Measurements from ENCODE around the gene CCNQ.
"Not testable (repeated sequence)": the region's sequence is repeated elsewhere in the genome, so short reads cannot be mapped to it uniquely, and the experiment has no call there.

CCNQ gene

DNA sequence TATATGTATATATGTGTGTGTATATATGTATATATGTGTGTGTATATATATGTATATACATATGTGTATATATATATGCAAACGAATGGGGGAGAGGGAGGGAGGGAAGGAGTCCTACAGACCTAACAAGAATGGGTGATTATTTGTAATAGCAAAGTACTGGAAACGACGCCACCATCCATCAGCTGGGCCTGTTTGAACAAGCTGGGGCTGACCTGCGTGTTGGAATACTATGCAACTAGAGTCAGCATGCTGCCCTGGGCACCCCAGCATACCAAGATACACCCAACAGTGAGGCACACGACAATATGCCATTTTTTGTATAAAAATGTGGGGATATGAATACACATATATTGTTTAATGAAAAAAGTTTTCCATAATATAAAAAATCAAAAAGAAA is 21.6 kb upstream of the CCNQ start:
- Histone ChIP-seq H3K27me3 (ENCODE audit: control insufficient read depth in 1 of 2, insufficient read depth in 2 of 2, low read length in 2 of 2) (peaks cover 0 to 30% of the 10 kb centered on the region in 2 donors), H3K4me3 (ENCODE audit: low read length in 2 of 2) (no peak overlapping the region), H3K27ac (ENCODE audit: low read length) (no peak overlapping the region), H3K9ac (ENCODE audit: low read length in 2 of 2) (no peak overlapping the region), H3K36me3 (ENCODE audit: control insufficient read depth in 2 of 2, insufficient read depth in 2 of 2, low read length in 2 of 2) (no peaks in the 10 kb centered on the region), H3K9me3 (ENCODE audit: control insufficient read depth in 2 of 2, low read length in 2 of 2) (no peaks in the 10 kb centered on the region), H3K4me1 (ENCODE audit: control insufficient read depth, insufficient read depth, low read length) (no peaks in the 10 kb centered on the region)

DNA sequence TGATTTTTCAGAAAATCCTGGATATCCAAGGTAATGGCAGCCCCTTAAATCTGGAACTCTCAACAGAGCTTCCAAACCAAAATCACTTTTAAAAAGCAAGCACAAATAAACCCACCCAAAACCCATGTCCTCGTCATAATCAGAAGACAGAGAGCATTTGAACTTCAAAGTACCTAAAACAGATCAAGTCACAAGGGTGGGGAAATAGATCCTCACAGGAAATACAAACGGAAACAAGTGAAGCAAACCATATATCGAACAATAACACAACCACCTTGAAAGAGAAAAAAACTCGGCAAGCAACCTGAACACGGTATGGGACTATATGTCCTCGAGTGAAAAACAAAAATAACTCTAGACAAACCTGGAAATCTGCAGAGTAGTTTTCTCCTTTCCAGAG is 15.9 kb upstream of the CCNQ start:
- H3K9me3 ChIP-seq (ENCODE audit: control insufficient read depth in 2 of 2, low read length in 2 of 2) = peaks cover 0 to 2% of the 10 kb centered on the region in 2 donors
- peaks cover 0 to 21% of the 10 kb centered on the region in 2 donors for H3K27me3 ChIP-seq (ENCODE audit: control insufficient read depth in 1 of 2, insufficient read depth in 2 of 2, low read length in 2 of 2)
- H3K27ac ChIP-seq (ENCODE audit: low read length) = no peak overlapping the region
- no peaks in the 10 kb centered on the region for H3K36me3 ChIP-seq (ENCODE audit: control insufficient read depth in 2 of 2, insufficient read depth in 2 of 2, low read length in 2 of 2)
- peaks cover 7% of the 10 kb centered on the region for H3K4me1 ChIP-seq (ENCODE audit: control insufficient read depth, insufficient read depth, low read length)
- H3K9ac ChIP-seq (ENCODE audit: low read length in 2 of 2) = no peak overlapping the region
- H3K4me3 ChIP-seq (ENCODE audit: low read length in 2 of 2) = no peak overlapping the region

DNA sequence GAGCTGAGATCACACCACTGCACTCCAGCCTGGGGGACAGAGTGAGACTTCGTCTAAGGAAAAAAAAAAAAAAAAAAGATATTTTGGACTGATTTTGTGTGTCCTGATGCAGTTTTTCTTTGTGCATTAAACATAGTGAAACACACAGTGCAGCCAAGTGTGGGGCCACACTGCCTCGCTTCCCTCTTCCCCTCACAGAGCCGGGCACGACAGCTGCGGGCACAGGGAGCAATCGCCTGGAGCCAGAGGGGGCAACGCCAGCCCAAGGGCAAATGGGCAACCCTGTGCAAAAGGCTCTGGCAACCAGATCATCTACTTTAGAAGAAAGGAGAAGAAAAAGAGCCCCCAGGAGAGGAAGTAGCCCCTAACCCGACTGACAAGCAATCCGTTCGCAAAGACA is 13.5 kb upstream of the CCNQ start:
- Histone ChIP-seq H3K27me3 (ENCODE audit: control insufficient read depth in 1 of 2, insufficient read depth in 2 of 2, low read length in 2 of 2) (peaks cover 0 to 21% of the 10 kb centered on the region in 2 donors), H3K9me3 (ENCODE audit: control insufficient read depth in 2 of 2, low read length in 2 of 2) (peaks cover 0 to 2% of the 10 kb centered on the region in 2 donors), H3K27ac (ENCODE audit: low read length) (no peak overlapping the region)

DNA sequence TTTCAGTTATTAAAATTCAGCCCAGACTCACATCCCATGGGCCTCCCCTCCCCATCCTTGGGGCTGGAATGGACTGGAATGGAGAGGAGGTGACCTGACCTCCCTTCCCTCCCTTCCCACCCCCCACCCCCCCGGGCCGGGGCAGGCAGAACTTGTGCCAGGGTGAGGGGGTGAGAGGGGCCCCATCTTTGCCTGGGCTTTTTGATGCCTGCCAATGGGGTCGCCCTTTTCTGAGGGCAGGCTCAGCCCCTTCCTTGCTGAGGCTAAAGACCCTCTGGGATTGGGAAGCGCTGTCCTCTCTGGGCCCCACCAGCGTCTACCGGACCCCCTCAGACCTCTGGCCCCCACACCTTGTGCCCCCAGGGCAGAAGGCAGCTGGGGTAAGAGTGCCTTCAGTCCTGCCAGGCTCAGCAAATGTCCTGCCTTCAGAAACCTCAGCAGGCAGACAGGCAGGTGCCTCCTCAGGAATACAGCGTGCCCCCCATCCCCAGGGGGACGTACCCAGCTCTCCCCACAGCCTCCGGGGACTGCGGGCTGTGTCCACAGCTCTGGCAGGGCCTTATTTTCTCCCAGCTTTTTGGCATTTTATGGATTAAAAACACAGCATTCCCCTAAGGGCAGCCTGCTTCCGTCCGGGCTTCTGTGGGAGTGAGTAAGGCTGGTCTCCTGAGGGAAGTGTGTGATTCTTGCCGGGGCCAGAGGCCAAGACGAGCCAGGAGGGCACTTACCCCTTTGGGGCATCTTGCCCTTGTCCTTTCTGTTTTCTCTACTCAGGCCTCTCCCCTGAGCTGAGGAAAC is 12.6 kb upstream of the CCNQ start:
- no peak overlapping the region for H3K27ac ChIP-seq (ENCODE audit: low read length)
- H3K36me3 ChIP-seq (ENCODE audit: control insufficient read depth in 2 of 2, insufficient read depth in 2 of 2, low read length in 2 of 2) = no peaks in the 10 kb centered on the region
- H3K9ac ChIP-seq (ENCODE audit: low read length in 2 of 2) = no peak overlapping the region
- H3K9me3 ChIP-seq (ENCODE audit: control insufficient read depth in 2 of 2, low read length in 2 of 2) = peaks cover 0 to 2% of the 10 kb centered on the region in 2 donors
- no peak overlapping the region for H3K4me3 ChIP-seq (ENCODE audit: low read length in 2 of 2)
- peaks cover 12% of the 10 kb centered on the region for H3K4me1 ChIP-seq (ENCODE audit: control insufficient read depth, insufficient read depth, low read length)
- peaks cover 0 to 20% of the 10 kb centered on the region in 2 donors for H3K27me3 ChIP-seq (ENCODE audit: control insufficient read depth in 1 of 2, insufficient read depth in 2 of 2, low read length in 2 of 2)

More for the DNA sequence above, 13.5 kb upstream of the CCNQ start:
- Histone ChIP-seq H3K36me3 (ENCODE audit: control insufficient read depth in 2 of 2, insufficient read depth in 2 of 2, low read length in 2 of 2) (no peaks in the 10 kb centered on the region), H3K9ac (ENCODE audit: low read length in 2 of 2) (no peak overlapping the region), H3K4me1 (ENCODE audit: control insufficient read depth, insufficient read depth, low read length) (peaks cover 12% of the 10 kb centered on the region), H3K4me3 (ENCODE audit: low read length in 2 of 2) (no peak overlapping the region)

DNA sequence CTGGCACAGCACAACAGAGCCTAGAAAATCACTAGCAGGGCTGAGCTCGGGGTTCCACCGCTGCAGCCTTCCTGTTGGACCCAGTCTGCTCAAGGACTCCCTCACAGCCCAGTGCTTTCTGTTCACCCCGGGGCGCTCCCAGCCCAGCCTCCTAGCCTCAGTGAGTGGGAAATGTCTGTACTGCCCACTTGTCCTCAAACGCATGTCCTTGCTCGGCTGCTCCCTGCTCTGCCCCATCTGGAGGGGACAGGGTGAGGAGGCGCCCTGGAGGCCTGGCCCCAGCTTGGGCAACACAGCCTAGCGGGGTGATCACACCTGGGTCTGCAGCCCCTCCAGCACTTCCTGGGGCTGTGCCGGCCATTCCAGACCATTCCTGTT is 11.9 kb upstream of the CCNQ start:
- peaks cover 0 to 2% of the 10 kb centered on the region in 2 donors for H3K9me3 ChIP-seq (ENCODE audit: control insufficient read depth in 2 of 2, low read length in 2 of 2)
- peaks cover 0 to 15% of the 10 kb centered on the region in 2 donors for H3K27me3 ChIP-seq (ENCODE audit: control insufficient read depth in 1 of 2, insufficient read depth in 2 of 2, low read length in 2 of 2)
- no peaks in the 10 kb centered on the region for H3K36me3 ChIP-seq (ENCODE audit: control insufficient read depth in 2 of 2, insufficient read depth in 2 of 2, low read length in 2 of 2)
- H3K27ac ChIP-seq (ENCODE audit: low read length) = no peak overlapping the region
- H3K9ac ChIP-seq (ENCODE audit: low read length in 2 of 2) = no peak overlapping the region
- peaks cover 12% of the 10 kb centered on the region for H3K4me1 ChIP-seq (ENCODE audit: control insufficient read depth, insufficient read depth, low read length)
- no peak overlapping the region for H3K4me3 ChIP-seq (ENCODE audit: low read length in 2 of 2)

DNA sequence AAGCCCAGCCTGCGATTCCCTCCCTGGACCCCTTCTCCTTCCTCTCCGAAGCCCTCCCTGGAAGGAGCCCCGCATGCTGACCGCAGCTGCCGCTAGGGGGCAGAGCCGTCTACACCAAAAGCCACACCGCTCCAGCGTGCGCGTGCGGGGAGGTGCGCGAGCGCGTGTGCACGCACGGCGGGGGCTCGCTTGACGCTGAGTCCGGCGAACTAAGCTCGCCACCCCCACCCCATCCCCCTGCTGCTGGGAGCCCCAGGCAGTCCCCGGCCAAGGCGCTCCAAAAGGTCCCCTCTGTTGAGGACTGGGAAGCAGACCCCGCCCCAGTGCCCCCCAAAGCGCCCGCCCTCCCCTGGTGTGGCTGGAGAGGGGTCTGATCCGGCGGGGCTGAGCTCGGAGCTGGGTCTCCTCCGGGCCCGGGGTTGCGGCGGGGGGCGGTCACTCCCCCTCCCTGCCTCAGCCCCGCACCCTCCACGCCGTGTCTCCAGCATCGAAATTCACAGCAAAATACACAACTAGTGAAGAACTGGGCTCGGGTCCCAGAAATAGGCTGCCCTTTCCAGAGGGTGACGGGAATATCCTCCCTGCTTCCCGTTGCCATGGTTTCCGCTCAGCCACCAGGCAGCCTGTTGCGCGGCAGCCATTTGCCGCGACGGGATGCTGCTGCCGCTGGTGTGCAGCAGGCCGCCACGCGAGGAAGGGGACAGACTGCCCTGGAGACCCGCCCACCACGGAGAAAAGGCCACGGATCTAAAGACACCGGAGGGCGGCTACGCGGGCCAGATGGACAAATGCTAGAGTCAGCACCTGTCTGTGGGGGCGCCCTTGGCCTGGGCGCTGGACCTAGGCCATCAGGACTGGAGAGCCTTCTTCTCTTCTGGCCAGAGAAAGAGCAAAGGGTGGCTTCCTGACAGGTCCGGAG is 11.2 kb upstream of the CCNQ start:
- Histone ChIP-seq H3K27me3 (ENCODE audit: control insufficient read depth in 1 of 2, insufficient read depth in 2 of 2, low read length in 2 of 2) (peaks cover 0 to 15% of the 10 kb centered on the region in 2 donors), H3K36me3 (ENCODE audit: control insufficient read depth in 2 of 2, insufficient read depth in 2 of 2, low read length in 2 of 2) (no peaks in the 10 kb centered on the region), H3K4me3 (ENCODE audit: low read length in 2 of 2) (peak overlapping the region; percentile 43 to 57), H3K9ac (ENCODE audit: low read length in 2 of 2) (peak overlapping the region in 1 of 2 donors; percentile 15), H3K27ac (ENCODE audit: low read length) (no peak overlapping the region), H3K9me3 (ENCODE audit: control insufficient read depth in 2 of 2, low read length in 2 of 2) (peaks cover 0 to 2% of the 10 kb centered on the region in 2 donors), H3K4me1 (ENCODE audit: control insufficient read depth, insufficient read depth, low read length) (peaks cover 12% of the 10 kb centered on the region)

DNA sequence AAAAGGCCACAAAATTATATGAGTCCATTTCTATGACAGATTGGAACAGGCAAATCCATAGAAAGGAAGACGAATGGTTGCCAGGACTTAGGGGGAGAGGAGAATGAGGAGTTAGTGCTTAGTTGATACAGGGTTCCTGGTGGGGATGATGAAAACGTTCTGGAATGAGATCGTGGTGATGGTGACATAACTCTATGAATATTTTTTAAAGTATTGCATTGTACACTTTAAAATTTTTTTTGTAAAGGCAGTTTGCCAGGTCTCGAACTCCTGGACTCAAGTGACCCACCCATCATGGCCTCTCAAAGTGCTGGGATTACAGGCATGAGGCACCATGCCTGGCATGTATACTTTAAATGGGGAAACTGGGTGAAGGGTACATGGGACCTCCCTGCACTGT is 9.9 kb upstream of the CCNQ start:
- H3K4me1 ChIP-seq (ENCODE audit: control insufficient read depth, insufficient read depth, low read length) = peaks cover 12% of the 10 kb centered on the region
- H3K4me3 ChIP-seq (ENCODE audit: low read length in 2 of 2) = no peak overlapping the region
- H3K27ac ChIP-seq (ENCODE audit: low read length) = no peak overlapping the region
- H3K9me3 ChIP-seq (ENCODE audit: control insufficient read depth in 2 of 2, low read length in 2 of 2) = peaks cover 0 to 1% of the 10 kb centered on the region in 2 donors
- no peak overlapping the region for H3K9ac ChIP-seq (ENCODE audit: low read length in 2 of 2)
- H3K27me3 ChIP-seq (ENCODE audit: control insufficient read depth in 1 of 2, insufficient read depth in 2 of 2, low read length in 2 of 2) = peaks cover 0 to 15% of the 10 kb centered on the region in 2 donors
- H3K36me3 ChIP-seq (ENCODE audit: control insufficient read depth in 2 of 2, insufficient read depth in 2 of 2, low read length in 2 of 2) = no peaks in the 10 kb centered on the region

DNA sequence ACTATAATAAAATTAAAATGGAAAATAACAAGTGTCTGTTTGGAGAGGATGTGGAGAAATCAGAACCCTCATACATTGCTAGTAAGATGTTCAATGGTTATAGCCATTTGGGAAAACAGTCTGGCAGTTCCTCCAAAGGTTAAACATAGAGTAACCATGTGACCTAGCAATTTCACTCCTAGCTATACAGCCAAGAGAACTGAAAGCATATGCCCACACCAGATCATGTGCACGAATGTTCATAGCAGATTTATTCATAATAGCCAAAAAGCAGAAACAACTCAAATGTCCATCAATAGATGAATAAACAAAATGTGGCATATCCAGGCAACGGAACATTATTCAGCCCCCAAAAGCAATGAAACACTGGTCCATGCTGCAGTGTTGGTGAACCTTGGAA is 9.4 kb upstream of the CCNQ start:
- Histone ChIP-seq H3K4me3 (ENCODE audit: low read length in 2 of 2) (no peak overlapping the region), H3K9me3 (ENCODE audit: control insufficient read depth in 2 of 2, low read length in 2 of 2) (no peaks in the 10 kb centered on the region), H3K4me1 (ENCODE audit: control insufficient read depth, insufficient read depth, low read length) (peaks cover 12% of the 10 kb centered on the region), H3K36me3 (ENCODE audit: control insufficient read depth in 2 of 2, insufficient read depth in 2 of 2, low read length in 2 of 2) (no peaks in the 10 kb centered on the region), H3K27ac (ENCODE audit: low read length) (no peak overlapping the region), H3K9ac (ENCODE audit: low read length in 2 of 2) (no peak overlapping the region), H3K27me3 (ENCODE audit: control insufficient read depth in 1 of 2, insufficient read depth in 2 of 2, low read length in 2 of 2) (peaks cover 0 to 17% of the 10 kb centered on the region in 2 donors)

DNA sequence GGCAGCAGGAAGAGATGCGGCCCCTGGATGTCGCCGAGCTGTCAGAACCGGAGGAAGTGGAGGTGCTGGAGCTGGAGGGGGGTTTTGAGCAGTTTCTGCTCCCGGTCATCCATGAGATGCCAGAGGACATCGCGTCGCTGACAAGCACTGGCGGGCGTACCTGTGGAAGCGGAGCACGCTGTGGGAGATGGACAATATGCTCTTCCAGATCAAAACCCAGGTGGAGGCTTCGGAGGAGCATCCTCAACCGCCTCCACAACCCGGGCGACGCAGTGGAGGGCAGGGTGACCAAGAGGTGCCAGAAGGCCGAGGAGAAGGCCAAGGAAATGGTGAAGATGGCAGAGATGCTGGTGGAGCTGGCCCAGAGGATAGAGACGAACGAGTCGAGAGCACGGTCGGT is 7.6 kb upstream of the CCNQ start:
- Histone ChIP-seq H3K27me3 (ENCODE audit: control insufficient read depth in 1 of 2, insufficient read depth in 2 of 2, low read length in 2 of 2) (peaks cover 0 to 13% of the 10 kb centered on the region in 2 donors), H3K9me3 (ENCODE audit: control insufficient read depth in 2 of 2, low read length in 2 of 2) (no peaks in the 10 kb centered on the region), H3K27ac (ENCODE audit: low read length) (no peak overlapping the region), H3K36me3 (ENCODE audit: control insufficient read depth in 2 of 2, insufficient read depth in 2 of 2, low read length in 2 of 2) (no peaks in the 10 kb centered on the region), H3K9ac (ENCODE audit: low read length in 2 of 2) (no peak overlapping the region), H3K4me1 (ENCODE audit: control insufficient read depth, insufficient read depth, low read length) (peaks cover 12% of the 10 kb centered on the region), H3K4me3 (ENCODE audit: low read length in 2 of 2) (no peak overlapping the region)

DNA sequence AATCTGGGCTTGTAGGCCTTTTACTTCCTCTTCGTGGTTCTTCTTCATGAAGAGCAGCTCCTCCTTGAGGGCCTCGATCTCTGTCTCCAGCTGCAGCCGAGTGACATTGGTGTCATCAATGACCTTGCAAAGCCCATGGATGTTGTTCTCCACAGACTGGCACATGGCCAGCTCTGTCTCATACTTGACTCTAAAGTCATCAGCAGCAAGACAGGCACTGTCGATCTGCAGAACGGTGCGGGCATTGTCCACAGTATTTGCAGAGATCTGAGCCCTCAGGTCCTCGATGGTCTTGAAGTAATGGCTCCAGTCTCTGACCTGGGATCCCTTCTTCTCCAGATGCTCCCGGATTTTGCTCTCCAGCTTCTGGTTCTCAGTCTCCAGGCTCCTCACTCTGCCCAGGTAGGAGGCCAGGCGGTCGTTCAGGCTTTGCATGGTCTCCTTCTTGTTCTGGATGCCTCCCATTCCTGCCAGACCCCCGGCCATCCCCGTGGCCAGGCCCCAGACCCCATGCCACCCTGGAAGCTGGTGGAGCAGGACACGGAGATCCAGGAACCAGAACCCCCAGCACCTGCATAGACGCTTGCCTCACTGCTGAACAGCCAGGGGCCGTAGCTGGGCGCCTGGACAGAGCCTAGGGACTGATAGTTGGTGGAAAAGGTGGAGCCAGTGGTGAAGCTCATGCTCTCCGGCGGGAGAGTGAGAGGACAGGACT is 5.9 kb upstream of the CCNQ start:
- H3K27me3 ChIP-seq (ENCODE audit: control insufficient read depth in 1 of 2, insufficient read depth in 2 of 2, low read length in 2 of 2) = peaks cover 0 to 12% of the 10 kb centered on the region in 2 donors
- H3K9me3 ChIP-seq (ENCODE audit: control insufficient read depth in 2 of 2, low read length in 2 of 2); H3K4me3 ChIP-seq (ENCODE audit: low read length in 2 of 2); H3K9ac ChIP-seq (ENCODE audit: low read length in 2 of 2); H3K27ac ChIP-seq (ENCODE audit: low read length); H3K36me3 ChIP-seq (ENCODE audit: control insufficient read depth in 2 of 2, insufficient read depth in 2 of 2, low read length in 2 of 2): not testable (repeated sequence)
- H3K4me1 ChIP-seq (ENCODE audit: control insufficient read depth, insufficient read depth, low read length) = peaks cover 15% of the 10 kb centered on the region

Data from stomach smooth muscle (tissue), 2 donors.